ENCODE results near the gene ALG9.

DNA sequence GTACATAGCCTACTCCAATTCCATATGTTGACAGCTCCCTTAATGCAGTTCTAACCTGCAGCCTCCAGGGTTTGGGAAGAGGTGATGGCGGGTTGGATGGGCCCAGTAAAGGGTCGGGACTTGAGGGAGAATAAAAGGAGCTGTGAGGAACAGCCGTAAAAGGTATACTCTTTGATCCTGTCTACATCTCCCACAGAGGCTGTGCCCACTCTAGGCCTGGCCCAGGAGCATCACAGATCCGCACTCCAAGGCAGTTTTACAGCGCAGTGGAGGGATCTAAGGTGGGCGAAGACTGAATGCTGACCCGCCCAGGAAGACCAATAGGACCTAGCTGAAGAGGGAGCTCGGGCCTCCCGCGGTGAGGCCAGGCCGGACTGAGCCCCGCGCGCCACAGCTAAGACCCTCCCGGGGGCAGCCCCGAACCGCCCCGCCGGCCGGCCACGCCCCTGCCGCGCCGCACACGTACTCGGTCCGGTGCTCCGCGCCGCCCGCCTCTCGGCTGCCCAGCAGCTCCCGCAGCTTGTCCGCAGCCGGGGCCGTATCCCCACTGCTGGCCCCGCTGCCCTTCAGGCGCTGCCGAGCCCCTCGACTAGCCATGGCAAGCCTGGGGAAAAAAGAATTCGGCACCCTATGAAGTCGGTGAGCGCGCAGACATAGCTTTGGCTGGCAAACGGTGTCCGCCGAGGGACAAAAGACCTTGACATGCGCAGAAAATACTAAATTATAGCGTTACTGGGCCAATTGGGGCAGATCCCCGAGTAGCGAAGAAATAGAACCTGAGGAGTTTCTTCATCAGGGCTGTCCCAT is at the start of gene ALG9:
- peak; percentile 67; the same call in 1 of the 2 replicates for TF ChIP-seq TAF1 (IDR thresholded peaks at IDR 0.05; ENCODE audit: borderline replicate concordance, low read depth, low read length)
- TF ChIP-seq CTCF (IDR thresholded peaks at IDR 0.05 in 2 of 3, conservative IDR thresholded peaks at IDR 0.05 in 1 of 3; ENCODE audit: control insufficient read depth in 2 of 3, extremely low read depth in 1 of 3, insufficient read depth in 1 of 3, low read depth in 3 of 3, low read length in 3 of 3): peak; percentile 3 to 32 (median 13); a peak in 3 of 6 replicates

All from GM12878 (cell line).